Adrenal gland (tissue), 5 donors: Measurements from ENCODE around the gene CA9.

Experiments used
- POLR2A ChIP-seq, 2 donors: fragments of 450-650 bp; IDR thresholded peaks; one replicate each; pipeline ENCODE4 v1.6.1; 2017; ENCODE audit warnings: antibody characterized with exemption in 2 of 2, mild to moderate bottlenecking in 2 of 2, moderate library complexity in 1 of 2
- TF ChIP-seq, protein P1 (sequence below), 6 experiments: fragments of 450-650 bp in 4 of 6; fragments of 200-600 bp in 2 of 6; sonication (generic) in 1 of 6; IDR thresholded peaks; 1 replicate in 5 of 6; 2 replicates in 1 of 6; pipeline versions ENCODE4 v1.5.1 to v1.8.0; 2016 to 2021; ENCODE audit warnings: antibody characterized with exemption in 6 of 6, mild to moderate bottlenecking in 2 of 6, moderate library complexity in 1 of 6
- donor health status: DM: no; HTN: no; CAD: no.

DNA sequence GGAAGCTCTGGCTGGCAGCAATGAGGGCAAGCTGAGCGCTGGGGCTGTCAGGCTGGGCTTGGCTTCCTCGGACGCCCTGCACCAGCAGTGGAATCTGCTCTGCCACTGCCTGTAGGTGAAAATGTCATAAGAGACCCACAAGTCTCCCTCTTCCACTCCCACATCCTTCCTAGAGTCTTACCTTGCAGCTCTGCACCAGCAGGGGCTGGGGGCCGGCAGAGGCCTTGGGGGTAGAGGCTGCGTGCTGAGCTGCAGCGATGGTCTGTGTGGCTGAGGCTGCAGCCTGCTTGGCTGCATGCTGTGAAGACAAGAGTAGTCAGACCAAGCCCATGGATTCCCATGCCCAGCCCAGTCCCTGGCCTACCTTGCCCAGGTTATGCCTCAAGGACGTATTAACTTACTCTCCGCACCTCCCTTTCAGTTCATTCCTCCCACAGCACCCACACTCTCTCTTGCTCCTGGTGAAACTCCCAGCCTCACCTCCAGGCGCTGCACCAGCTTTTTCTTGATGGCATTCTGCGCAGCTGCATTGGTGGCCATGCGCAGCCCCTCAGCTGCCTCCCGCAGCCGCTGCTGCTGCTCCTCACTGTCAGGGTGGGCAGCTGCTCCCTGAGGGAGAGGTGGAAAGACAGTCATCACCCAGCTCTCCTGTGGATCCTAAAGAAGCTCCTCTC is 41.0 kb downstream of the CA9 start:
- TF ChIP-seq, protein P1, sequence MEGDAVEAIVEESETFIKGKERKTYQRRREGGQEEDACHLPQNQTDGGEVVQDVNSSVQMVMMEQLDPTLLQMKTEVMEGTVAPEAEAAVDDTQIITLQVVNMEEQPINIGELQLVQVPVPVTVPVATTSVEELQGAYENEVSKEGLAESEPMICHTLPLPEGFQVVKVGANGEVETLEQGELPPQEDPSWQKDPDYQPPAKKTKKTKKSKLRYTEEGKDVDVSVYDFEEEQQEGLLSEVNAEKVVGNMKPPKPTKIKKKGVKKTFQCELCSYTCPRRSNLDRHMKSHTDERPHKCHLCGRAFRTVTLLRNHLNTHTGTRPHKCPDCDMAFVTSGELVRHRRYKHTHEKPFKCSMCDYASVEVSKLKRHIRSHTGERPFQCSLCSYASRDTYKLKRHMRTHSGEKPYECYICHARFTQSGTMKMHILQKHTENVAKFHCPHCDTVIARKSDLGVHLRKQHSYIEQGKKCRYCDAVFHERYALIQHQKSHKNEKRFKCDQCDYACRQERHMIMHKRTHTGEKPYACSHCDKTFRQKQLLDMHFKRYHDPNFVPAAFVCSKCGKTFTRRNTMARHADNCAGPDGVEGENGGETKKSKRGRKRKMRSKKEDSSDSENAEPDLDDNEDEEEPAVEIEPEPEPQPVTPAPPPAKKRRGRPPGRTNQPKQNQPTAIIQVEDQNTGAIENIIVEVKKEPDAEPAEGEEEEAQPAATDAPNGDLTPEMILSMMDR (IDR thresholded peaks at IDR 0.05), result no peak
- no peak for TF ChIP-seq POLR2A (IDR thresholded peaks at IDR 0.05)
